H1 (cell line): ENCODE measurements around the gene TMPRSS2. TPM values are rescaled to one million over a fixed set of nuclear protein-coding genes. Genes with fewer than 3 reads are reported as not detected.

Source experiments
- CTCF ChIA-PET: fragments of 300-600 bp; sonication (Branson Sonifier 250); formaldehyde crosslinking; loops from one replicate; lab custom pipeline; 2021; ENCODE audit not compliant: partially characterized antibody; lab: Charles Lee
- POLR2A ChIA-PET: fragments of 300-600 bp; sonication (Branson Sonifier 250); formaldehyde crosslinking; loops from one replicate; lab custom pipeline; 2021; ENCODE audit warnings: inconsistent platforms; ENCODE audit not compliant: partially characterized antibody; lab: Charles Lee
- DNase-seq, 2 experiments: peaks; one replicate each; pipeline versions ENCODE4 v3.0.0 to v3.0.0-alpha.2; 2010 to 2022; ENCODE audit warnings: low spot score in 2 of 2, low read depth in 1 of 2, mixed read lengths in 1 of 2
- FAIRE-seq: peaks from 2 replicates; lab custom pipeline; 2011; peaks lifted over from hg19 to GRCh38; lab: Jason Lieb, UNC
- H2AFZ ChIP-seq: 2 replicates; pipeline ENCODE4 v1.8.1; 2012; ENCODE audit warnings: low read length, inconsistent platforms
- H2AK5ac ChIP-seq: 2 replicates; pipeline ENCODE4 v1.6.1; 2013; ENCODE audit warnings: low read depth, low read length
- H2BK120ac ChIP-seq: replicated peaks from 2 replicates; pipeline ENCODE3; 2013; ENCODE audit warnings: low read depth, low read length, inconsistent platforms
- H2BK12ac ChIP-seq: 2 replicates; pipeline ENCODE4 v1.6.1; 2013; ENCODE audit warnings: low read depth, low read length
- H2BK15ac ChIP-seq: 2 replicates; pipeline ENCODE4 v1.6.1; 2013; ENCODE audit warnings: low read length
- H2BK20ac ChIP-seq: 2 replicates; pipeline ENCODE4 v1.6.1; 2013; ENCODE audit warnings: low read length
- H2BK5ac ChIP-seq: 2 replicates; pipeline ENCODE4 v1.6.1; 2013; ENCODE audit warnings: low read depth, low read length
- H3K14ac ChIP-seq: 2 replicates; pipeline ENCODE4 v1.6.1; 2013; ENCODE audit warnings: inconsistent platforms; ENCODE audit not compliant: insufficient read length
- H3K18ac ChIP-seq: 2 replicates; pipeline ENCODE4 v1.6.1; 2013; ENCODE audit warnings: low read length; ENCODE audit errors: extremely low read depth
- H3K23ac ChIP-seq: 2 replicates; pipeline ENCODE4 v1.6.1; 2013; ENCODE audit warnings: inconsistent platforms; ENCODE audit not compliant: insufficient read length
- H3K23me2 ChIP-seq: 2 replicates; pipeline ENCODE4 v1.6.1; 2013; ENCODE audit warnings: low read depth, low read length
- H3K27ac ChIP-seq: 2 replicates; pipeline ENCODE4 v1.6.1; 2011; ENCODE audit warnings: low read depth, low read length, inconsistent platforms
- H3K27me3 ChIP-seq, 4 experiments: replicated peaks in 1 of 4; 1 replicate in 1 of 4; 2 replicates in 3 of 4; pipeline versions ENCODE4 v1.6.1 to v1.8.1; 2011 to 2013; ENCODE audit warnings: low read length in 3 of 4, mild to moderate bottlenecking in 3 of 4, inconsistent platforms in 2 of 4, mixed read lengths in 2 of 4, moderate library complexity in 1 of 4; ENCODE audit not compliant: control insufficient read depth in 3 of 4, insufficient read depth in 3 of 4; ENCODE audit errors: extremely low read depth in 1 of 4
- H3K36me3 ChIP-seq, 4 experiments: 2 replicates each; pipeline versions ENCODE4 v1.6.1 to v1.8.1; 2011 to 2013; ENCODE audit warnings: mild to moderate bottlenecking in 4 of 4, low read length in 3 of 4, moderate library complexity in 2 of 4, control low read depth in 1 of 4, inconsistent platforms in 1 of 4; ENCODE audit not compliant: insufficient read depth in 4 of 4, control insufficient read depth in 2 of 4
- H3K4ac ChIP-seq: replicated peaks from 2 replicates; pipeline ENCODE3; 2013; ENCODE audit warnings: low read length, low read depth, mixed read lengths, inconsistent platforms; ENCODE audit not compliant: insufficient read length
- H3K4me1 ChIP-seq, 4 experiments: replicated peaks in 1 of 4; 1 replicate in 1 of 4; 2 replicates in 3 of 4; pipeline versions ENCODE4 v1.6.1 to v1.8.1; 2011 to 2013; ENCODE audit warnings: low read length in 3 of 4, inconsistent platforms in 2 of 4, mixed read lengths in 1 of 4; ENCODE audit not compliant: insufficient read depth in 4 of 4, control insufficient read depth in 3 of 4
- H3K4me2 ChIP-seq, 2 experiments: 2 replicates each; pipeline versions ENCODE4 v1.6.1 to v1.8.1; 2011 to 2013; ENCODE audit warnings: low read depth in 2 of 2, low read length in 2 of 2, control low read depth in 1 of 2, inconsistent platforms in 1 of 2, mild to moderate bottlenecking in 1 of 2; ENCODE audit not compliant: insufficient read depth in 1 of 2
- H3K4me3 ChIP-seq, 4 experiments: fragments of 200-600, 300-600 bp in 1 of 4; sonication (generic), shearing (Covaris generic), sonication (Bioruptor Twin) in 1 of 4; 2 replicates each; pipeline versions ENCODE4 v1.5.1 to v1.8.1; 2011 to 2016; ENCODE audit warnings: low read length in 4 of 4, low read depth in 3 of 4, control low read depth in 2 of 4, inconsistent platforms in 2 of 4, mild to moderate bottlenecking in 2 of 4, mixed read lengths in 1 of 4, moderate library complexity in 1 of 4; ENCODE audit not compliant: insufficient read depth in 2 of 4; ENCODE audit errors: extremely low read depth in 1 of 4
- H3K56ac ChIP-seq: replicated peaks from 2 replicates; pipeline ENCODE3; 2013; ENCODE audit warnings: low read depth, mild to moderate bottlenecking, mixed read lengths, low read length, inconsistent platforms; ENCODE audit not compliant: insufficient read length
- H3K79me1 ChIP-seq: 2 replicates; pipeline ENCODE4 v1.6.1; 2013; ENCODE audit warnings: low read depth, low read length, control low read depth
- H3K79me2 ChIP-seq, 2 experiments: 2 replicates each; pipeline versions ENCODE4 v1.6.1 to v1.8.1; 2012 to 2013; ENCODE audit warnings: low read length in 2 of 2, mild to moderate bottlenecking in 2 of 2, inconsistent platforms in 1 of 2; ENCODE audit not compliant: insufficient read depth in 2 of 2, control insufficient read depth in 1 of 2
- H3K9ac ChIP-seq, 4 experiments: replicated peaks in 1 of 4; 1 replicate in 1 of 4; 2 replicates in 3 of 4; pipeline versions ENCODE4 v1.6.1 to v1.8.1; 2011 to 2013; ENCODE audit warnings: low read depth in 3 of 4, low read length in 3 of 4, control low read depth in 2 of 4, mild to moderate bottlenecking in 2 of 4, moderate library complexity in 2 of 4, inconsistent platforms in 1 of 4; ENCODE audit errors: extremely low read depth in 1 of 4
- H3K9me3 ChIP-seq, 2 experiments: 2 replicates each; pipeline versions ENCODE4 v1.6.1 to v1.8.1; 2012 to 2013; ENCODE audit warnings: mild to moderate bottlenecking in 2 of 2, moderate library complexity in 2 of 2, control low read depth in 1 of 2, inconsistent platforms in 1 of 2, low read depth in 1 of 2, low read length in 1 of 2, mixed read lengths in 1 of 2; ENCODE audit not compliant: insufficient read depth in 2 of 2
- H4K20me1 ChIP-seq, 2 experiments: replicated peaks in 1 of 2; 2 replicates each; pipeline versions ENCODE3 to v1.8.1; 2011 to 2013; ENCODE audit warnings: inconsistent platforms in 2 of 2, low read length in 2 of 2, mild to moderate bottlenecking in 1 of 2; ENCODE audit not compliant: insufficient read depth in 2 of 2, control insufficient read depth in 1 of 2
- H4K5ac ChIP-seq: 2 replicates; pipeline ENCODE4 v1.6.1; 2013; ENCODE audit warnings: low read length, low read depth, mixed read lengths, inconsistent platforms; ENCODE audit not compliant: insufficient read length
- H4K8ac ChIP-seq: 2 replicates; pipeline ENCODE4 v1.8.0; 2013; ENCODE audit warnings: mild to moderate bottlenecking, moderate library complexity, low read length, inconsistent platforms; ENCODE audit not compliant: insufficient read depth; ENCODE audit errors: extremely low read depth
- H4K91ac ChIP-seq: replicated peaks from 2 replicates; pipeline ENCODE3; 2013; ENCODE audit warnings: low read length, mixed read lengths, inconsistent platforms; ENCODE audit not compliant: insufficient read length
- CHD2 ChIP-seq: IDR thresholded peaks from 2 replicates; pipeline ENCODE4 v1.6.1; 2012; ENCODE audit warnings: low read length, improper control_type of control experiment
- EGR1 ChIP-seq: IDR thresholded peaks from 2 replicates; pipeline ENCODE4 v1.6.1; 2011; ENCODE audit warnings: low read depth, low read length, borderline replicate concordance
- EP300 ChIP-seq, 2 experiments: IDR thresholded peaks; 1 replicate in 1 of 2; 2 replicates in 1 of 2; pipeline ENCODE4 v1.6.1; 2011 to 2012; ENCODE audit warnings: low read depth in 2 of 2, low read length in 2 of 2, mild to moderate bottlenecking in 2 of 2, borderline replicate concordance in 1 of 2, inconsistent platforms in 1 of 2, moderate library complexity in 1 of 2
- GABPA ChIP-seq: IDR thresholded peaks from 2 replicates; pipeline ENCODE4 v1.6.1; 2011; ENCODE audit warnings: mild to moderate bottlenecking, low read length, moderate library complexity, borderline replicate concordance; ENCODE audit not compliant: insufficient read depth
- KDM5A ChIP-seq: fragments of 200-600 bp; IDR thresholded peaks from 2 replicates; pipeline ENCODE4 v1.7.1; 2012; ENCODE audit warnings: mild to moderate bottlenecking, low read length, inconsistent platforms, mixed read lengths
- RAD21 ChIP-seq, 2 experiments: IDR thresholded peaks in 1 of 2; conservative IDR thresholded peaks in 1 of 2; 2 replicates each; pipeline ENCODE4 v1.6.1; 2011; ENCODE audit warnings: low read depth in 2 of 2, low read length in 2 of 2, improper control_type of control experiment in 1 of 2, inconsistent platforms in 1 of 2, mild to moderate bottlenecking in 1 of 2, moderate library complexity in 1 of 2
- SAP30 ChIP-seq: fragments of 300-600 bp; sonication (generic); IDR thresholded peaks from 2 replicates; pipeline ENCODE4 v1.7.1; 2012; ENCODE audit warnings: low read length, moderate library complexity, mild to moderate bottlenecking, inconsistent platforms; ENCODE audit not compliant: insufficient read depth, insufficient replicate concordance
- SIX5 ChIP-seq: IDR thresholded peaks from 2 replicates; pipeline ENCODE4 v1.6.1; 2011; ENCODE audit warnings: mild to moderate bottlenecking, low read depth, low read length
- SRF ChIP-seq: IDR thresholded peaks from 2 replicates; pipeline ENCODE4 v1.6.1; 2011; ENCODE audit warnings: mild to moderate bottlenecking, low read depth, low read length, moderate library complexity
- TAF7 ChIP-seq: optimal IDR thresholded peaks from 2 replicates; pipeline ENCODE3; 2011; ENCODE audit warnings: low read depth, mild to moderate bottlenecking, inconsistent platforms, low read length, moderate library complexity, borderline replicate concordance
- TCF12 ChIP-seq: IDR thresholded peaks from 2 replicates; pipeline ENCODE4 v1.6.1; 2011; ENCODE audit warnings: low read depth, mild to moderate bottlenecking, low read length
- YY1 ChIP-seq: IDR thresholded peaks from 2 replicates; pipeline ENCODE4 v1.6.1; 2011; ENCODE audit warnings: low read depth, mild to moderate bottlenecking, low read length
- ZNF274 ChIP-seq: IDR thresholded peaks from 2 replicates; pipeline ENCODE4 v1.7.0; 2012; ENCODE audit warnings: low read length, borderline replicate concordance; ENCODE audit errors: extremely low read depth
- WGBS, 2 experiments: shearing (Covaris generic) in 1 of 2; methylation state at CpG; one replicate each; pipeline versions ENCODE4 v1.1.6 to v1.1.7; 2013 to 2015; ENCODE audit warnings: low lambda C conversion rate in 2 of 2, mixed read lengths in 2 of 2, inconsistent platforms in 1 of 2, low coverage in 1 of 2, missing lambda C conversion rate in 1 of 2; ENCODE audit not compliant: insufficient replicate concordance in 2 of 2, insufficient coverage in 1 of 2, insufficient read length in 1 of 2; ENCODE audit errors: extremely low coverage in 1 of 2, missing lambda C conversion rate in 1 of 2; 5-methylcytosine and 5-hydroxymethylcytosine counted together
- polyA plus RNA-seq, 7 experiments: library from polyadenylated mRNA; depleted of rRNA in 3 of 7; stranded (reverse) in 5 of 7; unstranded in 2 of 7; fragments of >200 nt in 5 of 7; fragments of 200-250 nt in 2 of 7; gene quantifications; 1 replicate in 5 of 7; 2 replicates in 1 of 7; 4 replicates in 1 of 7; pipeline versions ENCODE4 v1.2.1 to v1.2.3, GENCODE V29; 2011 to 2013; ENCODE audit warnings: missing spikeins in 2 of 7, mixed read lengths in 2 of 7
- total RNA-seq: library from RNA; stranded (reverse); fragmentation: NEBNext Ultra II Directional; extraction: Animal tissue kit (Norgen Biotek cat#: 25700); gene quantifications from 2 replicates; pipeline ENCODE4 v1.2.1, GENCODE V29; 2021

Gene TMPRSS2
- total and polyA plus RNA-seq, 2 of the 8 experiments (the other 6 are each of a cell fraction or from before 2014, with no cell fraction given) = 9.2 to 11.0 TPM

DNA sequence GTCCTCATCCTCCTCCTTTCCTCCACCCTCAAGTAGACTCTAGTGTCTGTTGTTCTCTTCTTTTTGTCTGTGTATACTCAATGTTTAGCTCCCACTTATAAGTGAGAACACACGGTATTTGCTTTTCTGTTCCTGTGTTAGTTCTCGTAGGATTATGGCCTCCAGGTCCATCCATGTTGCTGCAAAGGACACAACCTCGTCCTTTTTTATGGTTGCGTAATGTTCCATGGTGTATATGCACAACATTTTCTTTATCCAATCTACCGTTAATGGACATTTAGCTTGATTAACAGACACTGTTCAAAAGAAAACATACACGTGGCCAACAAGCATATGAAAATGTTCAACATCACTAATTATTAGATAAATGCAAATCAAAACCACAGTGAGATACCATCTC, 44.3 kb upstream of the TMPRSS2 start:
- FAIRE-seq (no peak), DNase-seq (no peak)
- Histone ChIP-seq H3K4ac (no peak overlapping the region), H3K56ac (no peak overlapping the region), H3K14ac (no peak overlapping the region), H2BK12ac (no peak overlapping the region), H3K23ac (no peak overlapping the region), H2AK5ac (no peak overlapping the region), H4K20me1 (no peaks in the 10 kb centered on the region), H3K18ac (no peak overlapping the region), H4K5ac (no peak overlapping the region), H2BK120ac (no peak overlapping the region), H3K9ac (no peak overlapping the region), H2BK15ac (no peak overlapping the region), H3K27me3 (no peaks in the 10 kb centered on the region), H4K91ac (no peak overlapping the region), H3K79me2 (no peaks in the 10 kb centered on the region), H3K27ac (no peak overlapping the region), H3K4me2 (no peak overlapping the region), H2BK5ac (no peak overlapping the region), H3K9me3 (no peaks in the 10 kb centered on the region), H4K8ac (no peak overlapping the region), H3K23me2 (no peaks in the 10 kb centered on the region), H2BK20ac (no peak overlapping the region), H2AFZ (no peak overlapping the region), H3K79me1 (no peaks in the 10 kb centered on the region), H3K4me3 (no peak overlapping the region), H3K4me1 (peaks cover 0 to under 1% (median 0%) of the 10 kb centered on the region in 4 experiments; a peak in 1 of 7 replicates), H3K36me3 (no peaks in the 10 kb centered on the region)
- CTCF ChIA-PET = interaction anchor here (1.5 kb wide), 1 partner anchor 58 kb away, joined by 3 read pairs; no protein-coding TSS in a partner anchor
- POLR2A ChIA-PET = no interaction called here
- TF ChIP-seq TCF12 (no peak), KDM5A (no peak), EP300 (IDR thresholded peaks at IDR 0.05; ENCODE audit: borderline replicate concordance in 1 of 2, low read depth in 2 of 2, low read length in 2 of 2) (no peak), EGR1 (no peak), TAF7 (no peak), SAP30 (no peak), YY1 (no peak), SRF (no peak), ZNF274 (no peak), SIX5 (no peak), GABPA (no peak), RAD21 (IDR thresholded peaks at IDR 0.05 in 1 of 2, conservative IDR thresholded peaks at IDR 0.05 in 1 of 2; ENCODE audit: low read depth in 2 of 2, low read length in 2 of 2) (no peak), CHD2 (no peak)
- 85% methylated on average over 6 of the region's 6 CpGs; no CpG with 5 or more reads in 1 of the 2 experiments for WGBS, 2 experiments
